Measurements from ENCODE around the gene NDUFA5.

- TF ChIP-seq, protein P1, sequence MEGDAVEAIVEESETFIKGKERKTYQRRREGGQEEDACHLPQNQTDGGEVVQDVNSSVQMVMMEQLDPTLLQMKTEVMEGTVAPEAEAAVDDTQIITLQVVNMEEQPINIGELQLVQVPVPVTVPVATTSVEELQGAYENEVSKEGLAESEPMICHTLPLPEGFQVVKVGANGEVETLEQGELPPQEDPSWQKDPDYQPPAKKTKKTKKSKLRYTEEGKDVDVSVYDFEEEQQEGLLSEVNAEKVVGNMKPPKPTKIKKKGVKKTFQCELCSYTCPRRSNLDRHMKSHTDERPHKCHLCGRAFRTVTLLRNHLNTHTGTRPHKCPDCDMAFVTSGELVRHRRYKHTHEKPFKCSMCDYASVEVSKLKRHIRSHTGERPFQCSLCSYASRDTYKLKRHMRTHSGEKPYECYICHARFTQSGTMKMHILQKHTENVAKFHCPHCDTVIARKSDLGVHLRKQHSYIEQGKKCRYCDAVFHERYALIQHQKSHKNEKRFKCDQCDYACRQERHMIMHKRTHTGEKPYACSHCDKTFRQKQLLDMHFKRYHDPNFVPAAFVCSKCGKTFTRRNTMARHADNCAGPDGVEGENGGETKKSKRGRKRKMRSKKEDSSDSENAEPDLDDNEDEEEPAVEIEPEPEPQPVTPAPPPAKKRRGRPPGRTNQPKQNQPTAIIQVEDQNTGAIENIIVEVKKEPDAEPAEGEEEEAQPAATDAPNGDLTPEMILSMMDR (IDR thresholded peaks at IDR 0.05) = no peak
- no peak for TF ChIP-seq ZFX (IDR thresholded peaks at IDR 0.05; ENCODE audit: borderline replicate concordance)
These were observed 2.1 kb downstream of the NDUFA5 start for GRCh38 chr7:123555484-123555883.
